ENCODE measurements around the gene FOXN1. TPM values are rescaled to one million over a fixed set of nuclear protein-coding genes. Genes with fewer than 3 reads are reported as not detected.

Gene FOXN1
- total and polyA plus RNA-seq, 2 of the 13 experiments (the other 11 are each of a cell fraction or from before 2014, with no cell fraction given) = 0.01 TPM; not detected in 1

DNA sequence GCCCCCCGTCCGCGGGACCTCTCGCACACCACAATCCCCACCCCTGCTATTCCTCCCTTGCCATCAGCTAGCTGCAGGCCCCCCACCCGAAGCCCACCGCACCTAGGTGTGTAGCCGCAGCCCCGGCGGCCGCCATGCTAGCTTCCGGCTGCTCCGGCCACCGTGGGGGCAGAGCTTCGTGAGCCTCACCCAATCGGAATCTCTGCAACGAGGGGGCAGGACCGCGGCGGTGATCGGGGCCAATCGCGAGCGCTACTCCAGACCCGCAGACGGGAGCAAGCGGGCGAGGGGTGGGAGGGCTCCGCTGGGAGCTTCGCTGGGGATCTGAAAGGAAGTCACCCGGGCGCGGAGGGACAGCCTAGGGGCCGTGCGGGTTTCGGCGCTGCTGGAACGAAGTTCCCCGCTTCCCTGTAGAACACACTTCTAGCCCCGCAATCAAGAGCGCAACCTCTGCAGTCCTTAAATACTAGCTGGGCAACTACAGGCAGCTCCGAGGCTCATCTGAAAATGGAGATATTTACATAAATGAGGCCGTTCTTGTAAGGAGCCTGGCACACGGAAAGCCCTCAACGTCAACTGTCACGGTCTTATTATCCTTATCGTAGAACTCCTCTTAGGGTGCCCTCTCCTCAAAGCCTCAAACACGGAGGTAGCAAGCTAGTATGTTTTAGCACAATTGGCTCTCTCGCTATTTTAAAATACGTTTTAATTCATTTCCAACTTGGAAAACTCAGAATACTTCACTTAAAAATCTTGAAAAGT is 65.4 kb downstream of the FOXN1 start, which contains the start of gene PIGS (continued):
- no peak for TF ChIP-seq DR1 (CRISPR knock-in tag; IDR thresholded peaks at IDR 0.05)
- TF ChIP-seq, protein P1, sequence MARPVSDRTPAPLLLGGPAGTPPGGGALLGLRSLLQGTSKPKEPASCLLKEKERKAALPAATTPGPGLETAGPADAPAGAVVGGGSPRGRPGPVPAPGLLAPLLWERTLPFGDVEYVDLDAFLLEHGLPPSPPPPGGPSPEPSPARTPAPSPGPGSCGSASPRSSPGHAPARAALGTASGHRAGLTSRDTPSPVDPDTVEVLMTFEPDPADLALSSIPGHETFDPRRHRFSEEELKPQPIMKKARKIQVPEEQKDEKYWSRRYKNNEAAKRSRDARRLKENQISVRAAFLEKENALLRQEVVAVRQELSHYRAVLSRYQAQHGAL (CRISPR knock-in tag; IDR thresholded peaks at IDR 0.05; ENCODE audit: not compliant biosample characterization) = peak; percentile 51
- no peak for TF ChIP-seq ZNF124 (CRISPR knock-in tag; IDR thresholded peaks at IDR 0.05)
- TF ChIP-seq YEATS4 (CRISPR knock-in tag; IDR thresholded peaks at IDR 0.05; ENCODE audit: borderline replicate concordance) = peak; percentile 76
- no peak for TF ChIP-seq DNMT3B (CRISPR knock-in tag; conservative IDR thresholded peaks at IDR 0.05)
- TF ChIP-seq, protein P2, sequence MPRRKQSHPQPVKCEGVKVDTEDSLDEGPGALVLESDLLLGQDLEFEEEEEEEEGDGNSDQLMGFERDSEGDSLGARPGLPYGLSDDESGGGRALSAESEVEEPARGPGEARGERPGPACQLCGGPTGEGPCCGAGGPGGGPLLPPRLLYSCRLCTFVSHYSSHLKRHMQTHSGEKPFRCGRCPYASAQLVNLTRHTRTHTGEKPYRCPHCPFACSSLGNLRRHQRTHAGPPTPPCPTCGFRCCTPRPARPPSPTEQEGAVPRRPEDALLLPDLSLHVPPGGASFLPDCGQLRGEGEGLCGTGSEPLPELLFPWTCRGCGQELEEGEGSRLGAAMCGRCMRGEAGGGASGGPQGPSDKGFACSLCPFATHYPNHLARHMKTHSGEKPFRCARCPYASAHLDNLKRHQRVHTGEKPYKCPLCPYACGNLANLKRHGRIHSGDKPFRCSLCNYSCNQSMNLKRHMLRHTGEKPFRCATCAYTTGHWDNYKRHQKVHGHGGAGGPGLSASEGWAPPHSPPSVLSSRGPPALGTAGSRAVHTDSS (CRISPR knock-in tag; conservative IDR thresholded peaks at IDR 0.05) = no peak
- TF ChIP-seq, protein P3, sequence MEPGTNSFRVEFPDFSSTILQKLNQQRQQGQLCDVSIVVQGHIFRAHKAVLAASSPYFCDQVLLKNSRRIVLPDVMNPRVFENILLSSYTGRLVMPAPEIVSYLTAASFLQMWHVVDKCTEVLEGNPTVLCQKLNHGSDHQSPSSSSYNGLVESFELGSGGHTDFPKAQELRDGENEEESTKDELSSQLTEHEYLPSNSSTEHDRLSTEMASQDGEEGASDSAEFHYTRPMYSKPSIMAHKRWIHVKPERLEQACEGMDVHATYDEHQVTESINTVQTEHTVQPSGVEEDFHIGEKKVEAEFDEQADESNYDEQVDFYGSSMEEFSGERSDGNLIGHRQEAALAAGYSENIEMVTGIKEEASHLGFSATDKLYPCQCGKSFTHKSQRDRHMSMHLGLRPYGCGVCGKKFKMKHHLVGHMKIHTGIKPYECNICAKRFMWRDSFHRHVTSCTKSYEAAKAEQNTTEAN (CRISPR knock-in tag; conservative IDR thresholded peaks at IDR 0.05) = no peak
- TF ChIP-seq ZNF644 (CRISPR knock-in tag; IDR thresholded peaks at IDR 0.05; ENCODE audit: low read depth) = no peak
- TF ChIP-seq KDM1A (CRISPR knock-in tag; IDR thresholded peaks at IDR 0.05) = no peak
- TF ChIP-seq NCOR1 (IDR thresholded peaks at IDR 0.05; ENCODE audit: borderline replicate concordance, low read length) = no peak
- TF ChIP-seq FOXJ3 (CRISPR knock-in tag; IDR thresholded peaks at IDR 0.05; ENCODE audit: borderline replicate concordance) = 0 out of 2 replicates have a peak, but pooled peaks have one; percentile 35
- TF ChIP-seq PAWR (CRISPR knock-in tag; IDR thresholded peaks at IDR 0.05; ENCODE audit: borderline replicate concordance) = no peak
- no peak for TF ChIP-seq PHF5A (CRISPR knock-in tag; IDR thresholded peaks at IDR 0.05; ENCODE audit: low read depth, unreplicated experiment)
- TF ChIP-seq CCDC6 (CRISPR knock-in tag; IDR thresholded peaks at IDR 0.05) = peak; percentile 44; the same call in 1 of the 2 replicates
- TF ChIP-seq, protein P4, sequence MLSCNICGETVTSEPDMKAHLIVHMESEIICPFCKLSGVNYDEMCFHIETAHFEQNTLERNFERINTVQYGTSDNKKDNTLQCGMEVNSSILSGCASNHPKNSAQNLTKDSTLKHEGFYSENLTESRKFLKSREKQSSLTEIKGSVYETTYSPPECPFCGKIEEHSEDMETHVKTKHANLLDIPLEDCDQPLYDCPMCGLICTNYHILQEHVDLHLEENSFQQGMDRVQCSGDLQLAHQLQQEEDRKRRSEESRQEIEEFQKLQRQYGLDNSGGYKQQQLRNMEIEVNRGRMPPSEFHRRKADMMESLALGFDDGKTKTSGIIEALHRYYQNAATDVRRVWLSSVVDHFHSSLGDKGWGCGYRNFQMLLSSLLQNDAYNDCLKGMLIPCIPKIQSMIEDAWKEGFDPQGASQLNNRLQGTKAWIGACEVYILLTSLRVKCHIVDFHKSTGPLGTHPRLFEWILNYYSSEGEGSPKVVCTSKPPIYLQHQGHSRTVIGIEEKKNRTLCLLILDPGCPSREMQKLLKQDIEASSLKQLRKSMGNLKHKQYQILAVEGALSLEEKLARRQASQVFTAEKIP (CRISPR knock-in tag; IDR thresholded peaks at IDR 0.05; ENCODE audit: borderline replicate concordance) = no peak
- TF ChIP-seq ZNF891 (CRISPR knock-in tag; IDR thresholded peaks at IDR 0.05) = no peak
- TF ChIP-seq HES4 (CRISPR knock-in tag; IDR thresholded peaks at IDR 0.05; ENCODE audit: borderline replicate concordance) = no peak; the same call in 1 of the 2 replicates
- peak; percentile 3; the same call in 1 of the 2 replicates for TF ChIP-seq ZNF768 (CRISPR knock-in tag; IDR thresholded peaks at IDR 0.05)
- no peak for TF ChIP-seq ZNF17 (CRISPR knock-in tag; IDR thresholded peaks at IDR 0.05)
- no peak for TF ChIP-seq ETV5 (CRISPR knock-in tag; IDR thresholded peaks at IDR 0.05; ENCODE audit: borderline replicate concordance)
- TF ChIP-seq RARG (CRISPR knock-in tag; IDR thresholded peaks at IDR 0.05; ENCODE audit: low read depth) = no peak
- no peak; the same call in 1 of the 2 replicates for TF ChIP-seq RXRA (CRISPR knock-in tag; IDR thresholded peaks at IDR 0.05)
- no peak for TF ChIP-seq NFKBIZ (CRISPR knock-in tag; IDR thresholded peaks at IDR 0.05)
- no peak for TF ChIP-seq CHD2 (IDR thresholded peaks at IDR 0.05; ENCODE audit: low read depth, low read length)
- TF ChIP-seq FOXA1 (IDR thresholded peaks at IDR 0.05) = no peak
- no peak for TF ChIP-seq FOXA1 (CRISPR knock-in tag; IDR thresholded peaks at IDR 0.05)
- TF ChIP-seq ZNF605 (CRISPR knock-in tag; IDR thresholded peaks at IDR 0.05) = no peak; the same call in 1 of the 2 replicates
- TF ChIP-seq NFRKB (IDR thresholded peaks at IDR 0.05) = no peak

All from HepG2 (cell line).